HEK293T (cell line): Measurements from ENCODE around the gene ITFG1.

Experiments
- ELF4 ChIP-seq: fragments of 450-650 bp; IDR thresholded peaks from 2 replicates; pipeline ENCODE4 v1.6.1; 2017; ENCODE audit warnings: antibody characterized with exemption
- LEF1 ChIP-seq: fragments of 450-650 bp; IDR thresholded peaks from 2 replicates; pipeline ENCODE4 v1.6.1; 2017; ENCODE audit warnings: mild to moderate bottlenecking, borderline replicate concordance
- SP1 ChIP-seq: fragments of 450-650 bp; IDR thresholded peaks from 2 replicates; pipeline ENCODE4 v1.6.1; 2017

- TF ChIP-seq LEF1 (no peak), SP1 (no peak), ELF4 (no peak)
These were observed 43.7 kb upstream of the ITFG1 start for GRCh38 chr16:47504599-47504998.
